Left lung (tissue), 10 donors: ENCODE data around the gene CENPK. TPM values are rescaled to one million over a fixed set of nuclear protein-coding genes. Genes with fewer than 3 reads are reported as not detected.

ENCODE experiments used
- ATAC-seq: fragments of 200-7000 bp; cut with Tn5 transposase; one replicate; pipeline ENCODE4 v1.9.1; 2020; ENCODE audit warnings: moderate library complexity
- DNase-seq, 4 donors: peaks; one replicate each; pipeline ENCODE4 v3.0.0-alpha.2; 2013 to 2020
- H3K27ac ChIP-seq, 2 donors: fragments of 200-600 bp; sonication (generic) in 1 of 2; one replicate each; pipeline versions ENCODE4 v1.5.0 to v1.8.0; 2020 to 2021
- H3K27me3 ChIP-seq, 2 donors: fragments of 200-600 bp; sonication (generic) in 1 of 2; one replicate each; pipeline versions ENCODE4 v1.5.0 to v1.8.0; 2020 to 2021
- H3K36me3 ChIP-seq, 2 donors: fragments of 200-600 bp; sonication (generic) in 1 of 2; one replicate each; pipeline versions ENCODE4 v1.5.0 to v1.8.0; 2020 to 2021
- H3K4me1 ChIP-seq, 2 donors: fragments of 200-600 bp; one replicate each; pipeline ENCODE4 v1.8.0; 2021
- H3K4me3 ChIP-seq, 2 donors: fragments of 200-600 bp; sonication (generic) in 1 of 2; one replicate each; pipeline versions ENCODE4 v1.5.0 to v1.8.0; 2020 to 2021; ENCODE audit warnings: mild to moderate bottlenecking in 1 of 2
- H3K9me3 ChIP-seq, 2 donors: fragments of 200-600 bp; sonication (generic) in 1 of 2; one replicate each; pipeline versions ENCODE4 v1.5.0 to v1.8.0; 2020 to 2021
- intact Hi-C, 2 donors: fragments of 100-400 bp; cut with DNase I; formaldehyde crosslinking; loops; one replicate each; pipeline versions ENCODE4 v1.11.2 to v1.14.2; 2022
- polyA plus RNA-seq, 6 donors: library from polyadenylated mRNA; unstranded; fragments of 120-200 nt; gene quantifications; one replicate each; pipeline ENCODE4 v1.2.1, GENCODE V29; 2013; ENCODE audit not compliant: insufficient read length in 6 of 6
- total RNA-seq, 2 donors: library from RNA; stranded (reverse); fragmentation: NEBNext Ultra II Directional; extraction: Animal tissue kit (Norgen Biotek cat#: 25700); gene quantifications; one replicate each; pipeline ENCODE4 v1.2.1, GENCODE V29; 2021
- TF ChIP-seq, protein P1 (sequence below), 2 donors: fragments of 200-600 bp; sonication (generic) in 1 of 2; IDR thresholded peaks; one replicate each; pipeline versions ENCODE4 v1.5.0 to v1.8.0; 2021; ENCODE audit warnings: antibody characterized with exemption in 2 of 2
- donor health status: DM: no; HTN: yes; CAD: no.
- donor health status: DM: no; HTN: no; CAD: no.

The CENPK gene
- total and polyA plus RNA-seq, 8 donors, result 8.3 to 68.2 (median 48.4) TPM

DNA sequence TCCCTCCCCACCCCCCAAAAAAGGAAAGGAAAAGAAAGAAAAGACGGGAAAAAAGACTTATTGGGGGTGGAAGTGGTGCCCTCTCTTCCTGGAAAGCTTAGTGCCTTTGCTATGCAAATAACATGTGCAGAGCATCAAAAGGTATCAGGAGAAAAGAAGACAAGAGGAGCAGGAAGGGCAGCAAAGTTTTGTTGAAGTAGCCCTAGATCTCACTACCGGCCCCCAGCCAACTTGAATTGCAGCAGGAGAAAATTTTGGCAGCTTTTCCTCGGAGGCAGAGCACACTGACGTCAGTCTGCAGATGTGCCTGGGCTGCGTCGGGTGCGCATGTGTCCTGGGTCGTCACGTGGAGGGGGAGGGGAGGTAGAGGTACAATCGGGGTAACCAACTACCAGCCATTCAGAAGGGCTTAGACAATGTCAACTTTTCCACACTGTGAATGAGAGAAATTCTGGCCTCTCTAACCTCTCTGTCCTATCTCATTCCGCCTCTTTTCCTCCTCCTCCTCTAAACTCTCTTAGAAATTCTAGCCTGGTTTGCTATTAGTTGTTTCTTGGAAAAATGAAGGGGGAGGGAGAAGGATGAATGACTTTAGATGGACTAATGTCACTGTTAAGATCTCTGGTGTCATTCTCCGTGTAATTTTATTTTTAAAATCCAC lies 81.2 kb downstream of the CENPK start, which contains the start of gene ADAMTS6:
TSS of gene ADAMTS6 (minus strand) at position 286 of the 661 bp plus-strand sequence. CDS start 8,247 bp downstream, outside the sequence.
- TF ChIP-seq, protein P1, sequence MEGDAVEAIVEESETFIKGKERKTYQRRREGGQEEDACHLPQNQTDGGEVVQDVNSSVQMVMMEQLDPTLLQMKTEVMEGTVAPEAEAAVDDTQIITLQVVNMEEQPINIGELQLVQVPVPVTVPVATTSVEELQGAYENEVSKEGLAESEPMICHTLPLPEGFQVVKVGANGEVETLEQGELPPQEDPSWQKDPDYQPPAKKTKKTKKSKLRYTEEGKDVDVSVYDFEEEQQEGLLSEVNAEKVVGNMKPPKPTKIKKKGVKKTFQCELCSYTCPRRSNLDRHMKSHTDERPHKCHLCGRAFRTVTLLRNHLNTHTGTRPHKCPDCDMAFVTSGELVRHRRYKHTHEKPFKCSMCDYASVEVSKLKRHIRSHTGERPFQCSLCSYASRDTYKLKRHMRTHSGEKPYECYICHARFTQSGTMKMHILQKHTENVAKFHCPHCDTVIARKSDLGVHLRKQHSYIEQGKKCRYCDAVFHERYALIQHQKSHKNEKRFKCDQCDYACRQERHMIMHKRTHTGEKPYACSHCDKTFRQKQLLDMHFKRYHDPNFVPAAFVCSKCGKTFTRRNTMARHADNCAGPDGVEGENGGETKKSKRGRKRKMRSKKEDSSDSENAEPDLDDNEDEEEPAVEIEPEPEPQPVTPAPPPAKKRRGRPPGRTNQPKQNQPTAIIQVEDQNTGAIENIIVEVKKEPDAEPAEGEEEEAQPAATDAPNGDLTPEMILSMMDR (IDR thresholded peaks at IDR 0.05), result no peak
- Histone ChIP-seq H3K27ac (peak within 1 kb of the TSS; percentile 75 to 91), H3K4me1 (peaks cover 7 to 30% of the 10 kb centered on the region in 2 donors), H3K4me3 (peak within 1 kb of the TSS; percentile 42 to 46), H3K27me3 (peaks cover 0 to 14% of the 10 kb centered on the region in 2 donors), H3K9me3 (no peaks in the 10 kb centered on the region), H3K36me3 (no peaks in the 10 kb centered on the region)
- DNase-seq, result peak; percentile 87 to 97 (median 94)
- intact Hi-C loops, result loop anchor here in 1 of 2 donors (5.0 to 10.0 kb wide), 2 partner anchors 527 to 674 kb away; no protein-coding TSS in a partner anchor
- ATAC-seq, result peak; percentile 88

DNA sequence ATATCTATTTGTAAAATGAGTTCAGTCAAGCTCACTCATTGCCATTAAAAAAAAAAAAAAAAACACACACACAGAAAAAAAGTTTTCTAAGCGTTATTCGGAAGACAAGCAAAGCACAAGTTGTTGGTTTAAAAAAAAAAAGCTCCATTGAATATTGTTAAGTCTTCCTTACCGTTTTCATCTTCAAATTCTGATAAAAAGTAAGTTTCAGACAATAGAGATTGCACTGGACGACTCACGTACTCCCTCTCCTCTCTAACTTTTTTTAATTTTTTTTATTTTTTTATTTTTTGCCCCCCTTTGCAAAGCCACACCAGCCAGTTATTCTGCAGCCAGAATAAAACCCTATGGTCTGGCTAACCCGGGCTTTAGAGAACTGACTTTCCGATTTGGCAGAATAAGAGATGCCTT lies 81.8 kb downstream of the CENPK start:
- peak overlapping the region; percentile 42 to 46 for H3K4me3 ChIP-seq
- ATAC-seq (peak; percentile 1), DNase-seq (no peak)
- peaks cover 0 to 14% of the 10 kb centered on the region in 2 donors for H3K27me3 ChIP-seq
- no peaks in the 10 kb centered on the region for H3K36me3 ChIP-seq
- intact Hi-C loops, result loop anchor here in 1 of 2 donors (5.0 to 10.0 kb wide), 2 partner anchors 526 to 674 kb away; no protein-coding TSS in a partner anchor
- H3K9me3 ChIP-seq, result no peaks in the 10 kb centered on the region
- TF ChIP-seq, protein P1 (IDR thresholded peaks at IDR 0.05), result no peak
- peak overlapping the region; percentile 75 to 91 for H3K27ac ChIP-seq
- H3K4me1 ChIP-seq, result peaks cover 7 to 30% of the 10 kb centered on the region in 2 donors

DNA sequence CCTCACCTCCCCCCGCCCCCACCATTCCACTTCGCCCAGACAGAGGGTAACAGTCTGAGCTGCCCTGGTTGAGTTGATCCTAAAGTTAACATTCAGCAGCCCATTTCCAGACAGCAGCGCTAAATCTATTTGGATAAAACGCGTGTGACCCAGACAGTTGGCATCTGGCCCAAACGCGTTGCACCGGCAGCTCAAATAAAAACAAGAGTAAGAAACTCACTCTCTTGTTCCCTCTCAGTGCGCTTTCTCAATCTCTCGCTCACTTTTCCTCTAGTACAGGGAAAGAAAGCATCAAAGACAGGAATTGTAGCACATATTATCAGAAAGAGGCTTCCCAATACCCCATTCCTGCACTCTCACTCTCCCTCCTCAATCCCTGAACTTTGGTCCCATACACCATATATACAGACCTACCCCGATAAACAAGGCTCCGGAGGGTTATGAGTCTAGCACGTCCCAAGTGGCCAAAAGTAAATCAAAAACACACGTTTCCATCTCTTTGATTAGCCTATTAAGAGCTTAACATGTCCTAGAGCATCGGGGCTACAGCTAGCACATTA lies 82.6 kb downstream of the CENPK start:
- TF ChIP-seq, protein P1 (IDR thresholded peaks at IDR 0.05), result no peak
- ATAC-seq (peak; percentile 11), DNase-seq (peak in 3 of 4 donors; percentile 76 to 85 (median 84))
- peaks cover 0 to 14% of the 10 kb centered on the region in 2 donors for H3K27me3 ChIP-seq
- peaks cover 7 to 30% of the 10 kb centered on the region in 2 donors for H3K4me1 ChIP-seq
- peak overlapping the region; percentile 50 to 91 for H3K27ac ChIP-seq
- H3K36me3 ChIP-seq, result no peaks in the 10 kb centered on the region
- H3K9me3 ChIP-seq, result no peaks in the 10 kb centered on the region
- H3K4me3 ChIP-seq, result peak overlapping the region; percentile 20 to 46
- intact Hi-C loops, result loop anchor here in 1 of 2 donors (5.0 to 10.0 kb wide), 2 partner anchors 526 to 673 kb away; no protein-coding TSS in a partner anchor

DNA sequence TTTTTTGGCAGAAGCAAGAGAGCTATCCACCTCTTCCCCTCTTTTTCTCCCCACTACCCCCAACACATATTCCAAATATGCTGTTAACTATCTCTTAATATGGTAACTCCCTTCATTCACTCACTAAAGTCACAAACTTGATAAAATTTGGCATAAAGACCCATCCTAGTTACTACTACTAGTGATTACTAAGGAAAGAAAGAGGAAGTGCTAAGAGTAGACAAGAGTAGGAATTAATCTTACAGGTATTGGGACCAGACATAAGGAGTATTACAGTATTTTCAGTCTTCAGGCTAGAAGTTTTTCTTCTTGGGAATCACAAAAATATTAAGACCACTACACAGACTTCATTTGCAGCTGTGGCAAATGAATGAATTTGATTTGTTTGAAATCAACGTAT lies 83.4 kb downstream of the CENPK start:
- peaks cover 0 to 14% of the 10 kb centered on the region in 2 donors for H3K27me3 ChIP-seq
- ATAC-seq, result no peak
- H3K4me1 ChIP-seq, result peaks cover 7 to 30% of the 10 kb centered on the region in 2 donors
- intact Hi-C loops, result no loop called here
- no peak for DNase-seq
- H3K27ac ChIP-seq, result no peak overlapping the region
- H3K9me3 ChIP-seq, result no peaks in the 10 kb centered on the region
- H3K4me3 ChIP-seq, result peak overlapping the region in 1 of 2 donors; percentile 46
- H3K36me3 ChIP-seq, result no peaks in the 10 kb centered on the region
- TF ChIP-seq, protein P1 (IDR thresholded peaks at IDR 0.05), result no peak

DNA sequence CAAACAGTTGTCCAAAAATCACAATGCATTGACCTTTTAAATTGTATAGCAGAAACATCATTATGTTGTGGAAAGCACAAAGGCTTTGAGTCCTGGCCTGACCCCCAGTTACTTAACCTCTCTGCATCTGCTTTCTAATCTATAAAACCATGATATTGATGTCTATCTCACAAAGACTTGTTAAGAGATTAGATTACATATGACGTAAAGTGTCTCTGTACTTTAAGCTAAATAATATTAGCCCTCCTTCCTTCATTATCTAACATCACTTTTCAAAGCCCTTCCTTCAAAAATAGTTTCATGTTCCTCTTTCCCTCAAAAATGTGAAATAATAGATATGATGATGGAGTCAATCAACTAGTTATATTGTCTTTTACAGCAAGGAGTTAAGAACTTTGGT lies 84.6 kb downstream of the CENPK start:
- TF ChIP-seq, protein P1 (IDR thresholded peaks at IDR 0.05), result no peak

More for the DNA sequence above, 84.6 kb downstream of the CENPK start:
- no peak overlapping the region for H3K4me3 ChIP-seq
- ATAC-seq (no peak), DNase-seq (no peak)
- H3K36me3 ChIP-seq, result no peaks in the 10 kb centered on the region
- H3K9me3 ChIP-seq, result no peaks in the 10 kb centered on the region
- peaks cover 5 to 26% of the 10 kb centered on the region in 2 donors for H3K4me1 ChIP-seq
- no peak overlapping the region for H3K27ac ChIP-seq
- intact Hi-C loops, result no loop called here
- H3K27me3 ChIP-seq, result peaks cover 0 to 14% of the 10 kb centered on the region in 2 donors
